ENCODE results near the gene MAP2K1. TPM values are rescaled to one million over a fixed set of nuclear protein-coding genes. Genes with fewer than 3 reads are reported as not detected.
"Not testable (repeated sequence)": the region's sequence is repeated elsewhere in the genome, so short reads cannot be mapped to it uniquely, and the experiment has no call there.

The MAP2K1 gene
- total and polyA plus RNA-seq, 2 of the 4 experiments (the other 2 are of a cell fraction), result 34.7 to 37.8 TPM

DNA sequence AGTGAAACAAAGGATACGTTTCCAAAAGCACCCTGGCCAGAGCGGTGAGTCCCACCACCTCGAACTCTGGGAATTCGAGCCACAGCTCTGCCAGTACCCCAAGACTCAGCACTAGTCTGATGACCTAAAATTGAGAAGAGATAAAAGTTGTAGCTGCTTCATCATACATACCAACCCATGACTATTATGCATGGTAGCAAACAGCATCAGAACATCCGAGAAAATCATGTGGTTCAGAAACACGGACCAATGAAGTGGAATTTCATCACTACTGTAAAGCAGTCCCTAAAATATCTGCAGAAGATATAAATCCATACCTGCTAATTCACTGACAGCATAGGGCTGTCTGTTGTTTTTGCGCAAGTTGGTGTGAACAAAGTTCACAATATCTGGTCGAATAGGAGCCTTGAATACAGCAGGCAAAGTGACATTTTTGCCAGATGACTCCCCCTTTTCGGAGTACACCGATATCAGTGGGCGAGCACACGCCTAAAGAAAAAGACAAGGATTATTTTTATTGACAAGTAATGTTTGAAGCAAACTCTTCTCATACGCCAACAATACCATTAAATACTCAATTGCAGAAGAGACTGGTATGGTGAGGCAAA, 116.4 kb downstream of the MAP2K1 start:
- Histone ChIP-seq H3K23ac (ENCODE audit: low read depth, low read length) (peak overlapping the region; percentile 100; the same call in 1 of the 2 replicates), H3K9ac (ENCODE audit: low read depth, low read length) (peak overlapping the region; percentile 94; the same call in 1 of the 2 replicates), H3K79me1 (ENCODE audit: low read depth in 1 of 2, low read length in 2 of 2) (peaks cover 10 to 29% of the 10 kb centered on the region in 2 experiments), H3K36me3 (ENCODE audit: control insufficient read depth, insufficient read depth, low read length) (peaks cover 32% of the 10 kb centered on the region), H2BK5ac (ENCODE audit: low read depth, low read length, poor library complexity, severe bottlenecking) (peak overlapping the region; percentile 97), H3K4me3 (ENCODE audit: insufficient read depth, low read depth, low read length) (peak overlapping the region; percentile 59), H3K4me2 (ENCODE audit: low read depth, low read length) (peak overlapping the region; percentile 99), H4K20me1 (ENCODE audit: insufficient read depth, low read length) (peaks cover 56% of the 10 kb centered on the region)
- H3K56ac ChIP-seq (ENCODE audit: extremely low read depth, insufficient read depth, low read length); H3K18ac ChIP-seq (ENCODE audit: low read depth, low read length); H3K27ac ChIP-seq (ENCODE audit: insufficient read depth, low read length); BruUV-seq (replicated peaks); H3K14ac ChIP-seq (replicated peaks; ENCODE audit: low read depth, low read length); H3K9me3 ChIP-seq (ENCODE audit: control insufficient read depth, insufficient read depth, low read length); H3K4me1 ChIP-seq (ENCODE audit: control insufficient read depth, insufficient read depth, low read length); H2AK9ac ChIP-seq (replicated peaks; ENCODE audit: low read depth, low read length, poor library complexity); CTCF ChIA-PET; ATAC-seq (ENCODE audit: low read depth); H3K9me1 ChIP-seq (ENCODE audit: insufficient read depth, low read length); H2BK120ac ChIP-seq (ENCODE audit: low read depth, low read length); H4K91ac ChIP-seq (ENCODE audit: insufficient read depth, low read depth, low read length); H4K8ac ChIP-seq (ENCODE audit: low read depth in 2 of 2, low read length in 2 of 2); H3K4ac ChIP-seq (ENCODE audit: low read depth, low read length); in situ Hi-C loops (cut with MboI; ENCODE audit: low sequenced_read_pairs); POLR2A ChIA-PET (ENCODE audit: unreplicated experiment); H2AFZ ChIP-seq (replicated peaks; ENCODE audit: low read length, poor library complexity); dilution Hi-C loops (cut with HindIII; ENCODE audit: low sequenced_read_pairs, unreplicated experiment); H3K27me3 ChIP-seq (ENCODE audit: control insufficient read depth, insufficient read depth, low read length); H2AK5ac ChIP-seq (ENCODE audit: low read depth, low read length); H2BK20ac ChIP-seq (ENCODE audit: low read depth, low read length); H4K5ac ChIP-seq (ENCODE audit: low read depth, low read length); H2BK15ac ChIP-seq (ENCODE audit: low read depth, low read length): not testable (repeated sequence)
- intact Hi-C loops (cut with micrococcal nuclease), result loop anchor here (5.0 to 10.0 kb wide), 2 partner anchors 202 to 544 kb away; partner anchors contain the start of gene SMAD6
- no CpG with 5 or more reads among the region's 13 CpGs for WGBS, 2 experiments (ENCODE audit: extremely low coverage in 2 of 2, insufficient read length in 1 of 2)
- peak; percentile 52 for DNase-seq

Measured in IMR-90 (cell line).